ENCODE measurements around the gene MZF1.

GRCh38 chr19:58516246-58516836 is 56.8 kb downstream of the MZF1 start:
- TF ChIP-seq CTCF (IDR thresholded peaks at IDR 0.05) (no peak), POLR2A (IDR thresholded peaks at IDR 0.05) (no peak)
